HepG2 (cell line): Measurements from ENCODE around the gene RRP9. TPM values are rescaled to one million over a fixed set of nuclear protein-coding genes. Genes with fewer than 3 reads are reported as not detected.

Experiments
- ATAC-seq: fragments of 200-7000 bp; cut with Tn5 transposase; 3 replicates; pipeline ENCODE4 v1.9.1; 2020; ENCODE audit warnings: mild to moderate bottlenecking, moderate library complexity
- BruUV-seq: library from RNA; stranded (reverse); fragments of 400-500 nt; replicated peaks from 2 replicates; lab custom pipeline; 2021; lab: Mats Ljungman, UMichigan
- CTCF ChIA-PET: fragments of 300-600 bp; formaldehyde crosslinking; extraction: SDS; loops from one replicate; lab custom pipeline; 2021; ENCODE audit warnings: low total read pairs, inconsistent platforms, low intra/inter-chr PET ratio; lab: Yijun Ruan, JAX
- POLR2A ChIA-PET: fragments of 350-600 bp; sonication (Branson Sonifier 250); formaldehyde crosslinking; loops from one replicate; lab custom pipeline; 2020; ENCODE audit warnings: antibody characterized with exemption, inconsistent platforms; lab: Yijun Ruan, JAX
- DNase-seq: peaks from one replicate; pipeline ENCODE4 v3.0.0-alpha.2; 2015; ENCODE audit warnings: low spot score
- FAIRE-seq: peaks from 3 replicates; lab custom pipeline; 2011; peaks lifted over from hg19 to GRCh38; lab: Jason Lieb, UNC
- H2AFZ ChIP-seq: one replicate; pipeline ENCODE4 v1.6.1; 2011; ENCODE audit warnings: low read length, inconsistent platforms
- H3K27ac ChIP-seq: fragments of 300-600 bp; 3 replicates; pipeline ENCODE4 v1.8.0; 2011; ENCODE audit warnings: mixed run types, mild to moderate bottlenecking, mixed read lengths, low read length, inconsistent platforms; ENCODE audit not compliant: insufficient read depth; ENCODE audit errors: extremely low read length
- H3K27me3 ChIP-seq, 2 experiments: fragments of 200-600 bp in 1 of 2; 2 replicates in 1 of 2; 3 replicates in 1 of 2; pipeline versions ENCODE4 v1.6.0 to v1.8.0; 2011; ENCODE audit warnings: low read length in 2 of 2, mild to moderate bottlenecking in 2 of 2, moderate library complexity in 2 of 2, inconsistent platforms in 1 of 2; ENCODE audit not compliant: insufficient read depth in 2 of 2, control insufficient read depth in 1 of 2
- H3K36me3 ChIP-seq, 2 experiments: fragments of 200-600 bp in 1 of 2; replicated peaks in 1 of 2; 2 replicates in 1 of 2; 3 replicates in 1 of 2; pipeline versions ENCODE4 v1.5.1 to v1.8.0; 2011; ENCODE audit warnings: low read length in 2 of 2, inconsistent platforms in 1 of 2; ENCODE audit not compliant: insufficient read depth in 2 of 2, control insufficient read depth in 1 of 2
- H3K4me1 ChIP-seq: 2 replicates; pipeline ENCODE4 v1.5.1; 2012; ENCODE audit warnings: low read length, inconsistent platforms; ENCODE audit not compliant: insufficient read depth
- H3K4me2 ChIP-seq: 2 replicates; pipeline ENCODE4 v1.6.0; 2011; ENCODE audit warnings: low read depth, low read length, inconsistent platforms
- H3K4me3 ChIP-seq, 3 experiments: fragments of 200-600 bp in 1 of 3; sonication (generic), shearing (Covaris generic) in 1 of 3; replicated peaks in 1 of 3; 2 replicates each; pipeline ENCODE4 v1.5.1; 2011 to 2016; ENCODE audit warnings: low read length in 3 of 3, inconsistent platforms in 2 of 3, low read depth in 2 of 3, mild to moderate bottlenecking in 2 of 3, control low read depth in 1 of 3, mixed read lengths in 1 of 3; ENCODE audit not compliant: insufficient read depth in 1 of 3
- H3K79me2 ChIP-seq: one replicate; pipeline ENCODE4 v1.6.1; 2011; ENCODE audit warnings: low read length, inconsistent platforms; ENCODE audit not compliant: insufficient read depth
- H3K9ac ChIP-seq: 2 replicates; pipeline ENCODE4 v1.6.0; 2011; ENCODE audit warnings: mild to moderate bottlenecking, low read depth, low read length, inconsistent platforms; ENCODE audit not compliant: insufficient read depth
- H3K9me3 ChIP-seq: 2 replicates; pipeline ENCODE4 v1.5.1; 2012; ENCODE audit warnings: mild to moderate bottlenecking, low read length
- H4K20me1 ChIP-seq: 2 replicates; pipeline ENCODE4 v1.6.0; 2011; ENCODE audit warnings: inconsistent platforms, mild to moderate bottlenecking, low read length, moderate library complexity; ENCODE audit not compliant: insufficient read depth
- FOXM1 ChIP-seq: sonication (generic); formaldehyde crosslinking; IDR thresholded peaks from 2 replicates; pipeline ENCODE4 v1.5.0; 2020; ENCODE audit warnings: missing genetic modification reagents
- THAP9 ChIP-seq: sonication (generic); formaldehyde crosslinking; IDR thresholded peaks from 2 replicates; pipeline ENCODE4; 2020; ENCODE audit warnings: missing genetic modification reagents, mild to moderate bottlenecking, borderline replicate concordance
- ZNF263 ChIP-seq: sonication (generic); formaldehyde crosslinking; IDR thresholded peaks from 2 replicates; pipeline ENCODE4 v1.4.0; 2020; ENCODE audit warnings: missing genetic modification reagents
- ZSCAN31 ChIP-seq: sonication (generic); formaldehyde crosslinking; IDR thresholded peaks from 2 replicates; pipeline ENCODE4 v1.5.0; 2020; ENCODE audit warnings: low read depth, mild to moderate bottlenecking, missing genetic modification reagents
- WGBS: methylation state at CpG from one replicate; pipeline ENCODE4 v1.1.6; 2017; ENCODE audit warnings: low lambda C conversion rate; 5-methylcytosine and 5-hydroxymethylcytosine counted together
- in situ Hi-C: cut with HindIII; loops from 2 replicates; pipeline ENCODE4 v1.10.0; 2017; ENCODE audit warnings: low pct_unique_long_range_greater_than_20kb; ENCODE audit not compliant: extremely low pct_ligation_motif_present
- intact Hi-C: fragments of 100-400 bp; cut with micrococcal nuclease; formaldehyde crosslinking; loops from one replicate; pipeline ENCODE4 v1.10.0; 2022; ENCODE audit not compliant: unreplicated experiment
- polyA plus RNA-seq, 8 experiments: library from polyadenylated mRNA; depleted of rRNA in 3 of 8; stranded (reverse) in 7 of 8; unstranded in 1 of 8; fragments of >200 nt; fragmentation: Illumina TruSeq in 4 of 8; extraction: Trizol in 4 of 8; gene quantifications; 2 replicates each; pipeline versions ENCODE4 v1.2.1 to v1.2.3, GENCODE V29; 2011 to 2016; ENCODE audit warnings: low read depth in 4 of 8, missing spikeins in 1 of 8, mixed read lengths in 1 of 8; ENCODE audit not compliant: insufficient read depth in 1 of 8
- total RNA-seq, 5 experiments: library from RNA; depleted of rRNA; stranded (reverse); fragments of >200 nt; fragmentation: Illumina TruSeq; extraction: Trizol; gene quantifications; 2 replicates each; pipeline ENCODE4 v1.2.3, GENCODE V29; 2016; ENCODE audit warnings: low read depth in 1 of 5

RRP9 gene
- total and polyA plus RNA-seq, 2 of the 13 experiments (the other 11 are each of a cell fraction or from before 2014, with no cell fraction given): 14.8 to 44.0 TPM

- CTCF ChIA-PET: no interaction called here
- no peak for FAIRE-seq
- no peak for DNase-seq
- Histone ChIP-seq H3K27me3 (no peaks in the 10 kb centered on the region), H3K36me3 (peaks cover 4 to 18% of the 10 kb centered on the region in 2 experiments; a peak in 4 of 5 replicates), H2AFZ (no peak overlapping the region), H3K9ac (no peak overlapping the region), H3K79me2 (peaks cover 2% of the 10 kb centered on the region), H3K4me2 (no peak overlapping the region), H4K20me1 (no peaks in the 10 kb centered on the region), H3K4me1 (peaks cover 56% of the 10 kb centered on the region), H3K27ac (no peak overlapping the region), H3K4me3 (no peak overlapping the region), H3K9me3 (no peaks in the 10 kb centered on the region)
- no peak for TF ChIP-seq ZSCAN31 (CRISPR knock-in tag)
- no peak for TF ChIP-seq FOXM1 (CRISPR knock-in tag)
- peak; percentile 84 for TF ChIP-seq ZNF263 (CRISPR knock-in tag)
- TF ChIP-seq THAP9: no peak
- intact Hi-C loops (no loop called here), in situ Hi-C loops (no loop called here)
- POLR2A ChIA-PET: interaction anchor here (0.8 to 2.0 kb wide), 2 partner anchors 12 to 20 kb away, joined by 3 to 12 read pairs; partner anchors contain the start of genes ABHD14B, PARP3 and RRP9
- no TSS peak for BruUV-seq
- ATAC-seq: no peak
- WGBS: 81% methylated on average over 7 of the region's 9 CpGs
Measured at GRCh38 chr3:51961602-51962569, 20.2 kb upstream of the RRP9 start.
